PC-3 (cell line): ENCODE measurements around the gene NABP1. TPM values are rescaled to one million over a fixed set of nuclear protein-coding genes. Genes with fewer than 3 reads are reported as not detected.

Experiments
- ATAC-seq: fragments of 200-7000 bp; cut with Tn5 transposase; 2 replicates; pipeline ENCODE4 v1.9.1; 2020; ENCODE audit warnings: mild to moderate bottlenecking, moderate library complexity
- BruUV-seq: library from RNA; stranded (reverse); fragments of 400-500 nt; replicated peaks from 2 replicates; lab custom pipeline; 2021; lab: Mats Ljungman, UMichigan
- CTCF ChIA-PET: fragments of 300-600 bp; sonication (Branson Sonifier 250); formaldehyde crosslinking; loops from one replicate; lab custom pipeline; 2022; ENCODE audit warnings: antibody characterized with exemption; lab: Charles Lee
- POLR2A ChIA-PET: fragments of 300-600 bp; sonication (Branson Sonifier 250); formaldehyde crosslinking; loops from one replicate; lab custom pipeline; 2022; ENCODE audit warnings: antibody characterized with exemption; ENCODE audit not compliant: unreplicated experiment; lab: Charles Lee
- DNase-seq: peaks from one replicate; pipeline ENCODE4 v3.0.0-alpha.2; 2015
- H2AFZ ChIP-seq: fragments of 300-600 bp; sonication (generic); 2 replicates; pipeline ENCODE4 v1.6.0; 2016; ENCODE audit warnings: antibody characterized with exemption, low read length
- H3F3A ChIP-seq: fragments of 300-600 bp; sonication (generic); one replicate; pipeline ENCODE4 v1.6.0; 2017; ENCODE audit warnings: antibody characterized with exemption, low read length, control low read depth, mild to moderate bottlenecking; ENCODE audit not compliant: unreplicated experiment
- H3K27ac ChIP-seq: fragments of 300-600 bp; sonication (generic); 2 replicates; pipeline ENCODE4 v1.5.1; 2016; ENCODE audit warnings: mild to moderate bottlenecking, low read length
- H3K27me3 ChIP-seq: fragments of 300-600 bp; sonication (generic); 2 replicates; pipeline ENCODE4 v1.6.1; 2016; ENCODE audit warnings: low read length, mixed read lengths
- H3K36me3 ChIP-seq: fragments of 300-600 bp; sonication (generic); 2 replicates; pipeline ENCODE4 v1.6.1; 2016; ENCODE audit warnings: low read depth, mixed run types, low read length, mixed read lengths
- H3K4me1 ChIP-seq: fragments of 300-600 bp; sonication (generic); 2 replicates; pipeline ENCODE4 v1.5.1; 2016; ENCODE audit warnings: low read length; ENCODE audit not compliant: insufficient read depth
- H3K4me2 ChIP-seq: fragments of 300-600 bp; sonication (generic); 2 replicates; pipeline ENCODE4 v1.6.0; 2016; ENCODE audit warnings: low read length
- H3K4me3 ChIP-seq: fragments of 300-600 bp; sonication (generic); 2 replicates; pipeline ENCODE4 v1.5.1; 2016; ENCODE audit warnings: mild to moderate bottlenecking, low read length, mixed read lengths
- H3K79me2 ChIP-seq: fragments of 300-600 bp; sonication (generic); 2 replicates; pipeline ENCODE4 v1.6.1; 2017; ENCODE audit warnings: low read length, mixed read lengths
- H3K9ac ChIP-seq: fragments of 300-600 bp; sonication (generic); 2 replicates; pipeline ENCODE4 v1.6.0; 2016; ENCODE audit warnings: mild to moderate bottlenecking, low read length
- H3K9me2 ChIP-seq: fragments of 300-600 bp; sonication (generic); replicated peaks from 2 replicates; pipeline ENCODE4 v1.6.1; 2016; ENCODE audit warnings: mixed run types, low read length, mixed read lengths
- H3K9me3 ChIP-seq: fragments of 300-600 bp; sonication (generic); 2 replicates; pipeline ENCODE4 v1.6.1; 2016; ENCODE audit warnings: low read length, mixed read lengths
- H4K20me1 ChIP-seq: fragments of 300-600 bp; sonication (generic); 2 replicates; pipeline ENCODE4 v1.6.1; 2016; ENCODE audit warnings: low read length, mixed read lengths
- EZH2 ChIP-seq: fragments of 300-600 bp; sonication (generic); IDR thresholded peaks from one replicate; pipeline ENCODE4 v1.6.1; 2017; ENCODE audit warnings: antibody characterized with exemption, mild to moderate bottlenecking, low read length; ENCODE audit not compliant: unreplicated experiment
- EZH2phosphoT487 ChIP-seq: fragments of 300-600 bp; sonication (generic); IDR thresholded peaks from 2 replicates; pipeline ENCODE4 v1.6.1; 2018; ENCODE audit warnings: mild to moderate bottlenecking, antibody characterized with exemption, low read length, borderline replicate concordance
- intact Hi-C: fragments of 100-400 bp; cut with micrococcal nuclease; formaldehyde crosslinking; loops from 2 replicates; pipeline ENCODE4 v1.9.0; 2023
- total RNA-seq: library from RNA; depleted of rRNA; stranded (reverse); fragments of >200 nt; gene quantifications from 2 replicates; pipeline ENCODE4 v1.2.3, GENCODE V29; 2014
- TF ChIP-seq, protein P1 (sequence below): fragments of 300-600 bp; sonication (generic); conservative IDR thresholded peaks from 2 replicates; pipeline ENCODE4 v1.5.1; 2017; ENCODE audit warnings: antibody characterized with exemption, low read depth, mild to moderate bottlenecking, low read length

Gene NABP1
- total RNA-seq, 1 experiment from 2014 or later, result 56.8 TPM

- intact Hi-C loops, result no loop called here
- H3K9me2 ChIP-seq, result no peaks in the 10 kb centered on the region
- H4K20me1 ChIP-seq, result no peaks in the 10 kb centered on the region
- TF ChIP-seq EZH2phosphoT487 (no peak), EZH2 (no peak)
- TF ChIP-seq, protein P1, sequence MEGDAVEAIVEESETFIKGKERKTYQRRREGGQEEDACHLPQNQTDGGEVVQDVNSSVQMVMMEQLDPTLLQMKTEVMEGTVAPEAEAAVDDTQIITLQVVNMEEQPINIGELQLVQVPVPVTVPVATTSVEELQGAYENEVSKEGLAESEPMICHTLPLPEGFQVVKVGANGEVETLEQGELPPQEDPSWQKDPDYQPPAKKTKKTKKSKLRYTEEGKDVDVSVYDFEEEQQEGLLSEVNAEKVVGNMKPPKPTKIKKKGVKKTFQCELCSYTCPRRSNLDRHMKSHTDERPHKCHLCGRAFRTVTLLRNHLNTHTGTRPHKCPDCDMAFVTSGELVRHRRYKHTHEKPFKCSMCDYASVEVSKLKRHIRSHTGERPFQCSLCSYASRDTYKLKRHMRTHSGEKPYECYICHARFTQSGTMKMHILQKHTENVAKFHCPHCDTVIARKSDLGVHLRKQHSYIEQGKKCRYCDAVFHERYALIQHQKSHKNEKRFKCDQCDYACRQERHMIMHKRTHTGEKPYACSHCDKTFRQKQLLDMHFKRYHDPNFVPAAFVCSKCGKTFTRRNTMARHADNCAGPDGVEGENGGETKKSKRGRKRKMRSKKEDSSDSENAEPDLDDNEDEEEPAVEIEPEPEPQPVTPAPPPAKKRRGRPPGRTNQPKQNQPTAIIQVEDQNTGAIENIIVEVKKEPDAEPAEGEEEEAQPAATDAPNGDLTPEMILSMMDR, result no peak
- CTCF ChIA-PET, result no interaction called here
- no peak overlapping the region for H3K4me2 ChIP-seq
- H3K9me3 ChIP-seq, result no peaks in the 10 kb centered on the region
- no peak overlapping the region for H3K9ac ChIP-seq
- no peaks in the 10 kb centered on the region for H3K27me3 ChIP-seq
- no peak overlapping the region for H2AFZ ChIP-seq
- POLR2A ChIA-PET, result no interaction called here
- no peak overlapping the region for H3K4me3 ChIP-seq
- no peak for DNase-seq
- 0 out of 2 replicates have a peak, but pooled peaks cover 3% of the 10 kb centered on the region for H3K4me1 ChIP-seq
- H3K36me3 ChIP-seq, result no peaks in the 10 kb centered on the region
- no peaks in the 10 kb centered on the region for H3K79me2 ChIP-seq
- no peak overlapping the region for H3K27ac ChIP-seq
- BruUV-seq, result no TSS peak
- no peaks in the 10 kb centered on the region for H3F3A ChIP-seq
- no peak for ATAC-seq
These were observed 37.5 kb downstream of the NABP1 start for GRCh38 chr2:191715471-191715870.

DNA sequence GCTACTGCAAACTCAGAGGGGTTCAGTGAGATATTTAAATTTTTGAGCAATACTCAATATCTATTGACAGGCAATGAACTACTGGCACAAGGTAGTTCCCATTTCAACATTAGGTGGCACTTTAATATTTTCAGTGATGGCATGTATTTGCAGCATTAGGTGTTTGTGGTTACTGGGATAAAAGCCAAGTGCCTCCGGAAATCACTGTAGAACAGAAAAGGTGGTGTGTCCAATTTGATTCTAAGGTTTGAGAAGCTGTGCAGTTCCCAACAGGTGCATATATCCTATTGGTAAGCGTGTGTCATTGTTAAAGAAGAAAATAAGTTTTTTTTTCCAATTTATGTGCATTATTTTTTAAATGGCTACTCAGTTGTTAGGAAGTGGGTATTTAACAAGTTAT lies 41.3 kb downstream of the NABP1 start:
- H3K4me2 ChIP-seq, result no peak overlapping the region
- no peaks in the 10 kb centered on the region for H3K9me3 ChIP-seq
- H3K4me1 ChIP-seq, result no peaks in the 10 kb centered on the region
- intact Hi-C loops, result no loop called here
- H3K27me3 ChIP-seq, result no peaks in the 10 kb centered on the region
- DNase-seq (no peak), ATAC-seq (no peak)
- TF ChIP-seq, protein P1, result no peak
- TF ChIP-seq EZH2 (no peak), EZH2phosphoT487 (no peak)
- no peaks in the 10 kb centered on the region for H3K79me2 ChIP-seq
- H3K36me3 ChIP-seq, result no peaks in the 10 kb centered on the region
- CTCF ChIA-PET, result no interaction called here
- H3K27ac ChIP-seq, result no peak overlapping the region
- H3K9ac ChIP-seq, result no peak overlapping the region
- no TSS peak for BruUV-seq
- no peaks in the 10 kb centered on the region for H3K9me2 ChIP-seq
- H4K20me1 ChIP-seq, result no peaks in the 10 kb centered on the region
- POLR2A ChIA-PET, result no interaction called here
- H3K4me3 ChIP-seq, result no peak overlapping the region
- H3F3A ChIP-seq, result no peaks in the 10 kb centered on the region
- no peak overlapping the region for H2AFZ ChIP-seq

DNA sequence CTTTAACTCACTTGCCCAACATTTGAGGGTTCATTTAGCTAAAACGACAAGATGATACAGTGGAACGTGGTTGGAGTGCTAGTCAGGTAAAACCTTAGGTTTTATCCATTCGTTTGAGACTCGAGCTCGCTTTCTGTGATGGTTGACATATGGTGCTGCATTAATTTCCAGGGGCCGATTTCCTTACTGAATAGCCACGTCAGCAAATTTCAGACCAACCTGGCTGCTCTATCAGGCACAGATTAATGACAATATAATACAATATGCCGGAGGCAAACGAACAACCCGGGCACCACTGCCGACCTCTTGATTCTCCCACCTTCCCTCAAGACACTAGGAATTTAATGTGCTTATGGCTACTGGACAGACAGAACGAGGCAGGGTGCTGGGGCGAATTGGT lies 42.0 kb downstream of the NABP1 start:
- Histone ChIP-seq H3K36me3 (no peaks in the 10 kb centered on the region), H4K20me1 (no peaks in the 10 kb centered on the region), H3K4me1 (no peaks in the 10 kb centered on the region), H3F3A (no peaks in the 10 kb centered on the region), H3K4me2 (no peak overlapping the region), H3K27me3 (no peaks in the 10 kb centered on the region), H2AFZ (no peak overlapping the region), H3K9me3 (no peaks in the 10 kb centered on the region), H3K9ac (no peak overlapping the region), H3K9me2 (no peaks in the 10 kb centered on the region), H3K27ac (no peak overlapping the region), H3K79me2 (no peaks in the 10 kb centered on the region), H3K4me3 (no peak overlapping the region)
- intact Hi-C loops, result no loop called here
- ATAC-seq (no peak), DNase-seq (no peak)
- CTCF ChIA-PET, result no interaction called here
- POLR2A ChIA-PET, result no interaction called here
- no peak for TF ChIP-seq EZH2
- TF ChIP-seq EZH2phosphoT487, result no peak
- TF ChIP-seq, protein P1, result no peak
- no TSS peak for BruUV-seq
